ENCODE data around the gene PPP1R1B. TPM values are rescaled to one million over a fixed set of nuclear protein-coding genes. Genes with fewer than 3 reads are reported as not detected.
"Not testable (repeated sequence)": the region's sequence is repeated elsewhere in the genome, so short reads cannot be mapped to it uniquely, and the experiment has no call there.

The PPP1R1B gene
- 10 to 100 TPM; 13.6 to 18.1 (median 14.1) TPM for polyA plus RNA-seq (ENCODE audit: insufficient read length in 3 of 3)

DNA sequence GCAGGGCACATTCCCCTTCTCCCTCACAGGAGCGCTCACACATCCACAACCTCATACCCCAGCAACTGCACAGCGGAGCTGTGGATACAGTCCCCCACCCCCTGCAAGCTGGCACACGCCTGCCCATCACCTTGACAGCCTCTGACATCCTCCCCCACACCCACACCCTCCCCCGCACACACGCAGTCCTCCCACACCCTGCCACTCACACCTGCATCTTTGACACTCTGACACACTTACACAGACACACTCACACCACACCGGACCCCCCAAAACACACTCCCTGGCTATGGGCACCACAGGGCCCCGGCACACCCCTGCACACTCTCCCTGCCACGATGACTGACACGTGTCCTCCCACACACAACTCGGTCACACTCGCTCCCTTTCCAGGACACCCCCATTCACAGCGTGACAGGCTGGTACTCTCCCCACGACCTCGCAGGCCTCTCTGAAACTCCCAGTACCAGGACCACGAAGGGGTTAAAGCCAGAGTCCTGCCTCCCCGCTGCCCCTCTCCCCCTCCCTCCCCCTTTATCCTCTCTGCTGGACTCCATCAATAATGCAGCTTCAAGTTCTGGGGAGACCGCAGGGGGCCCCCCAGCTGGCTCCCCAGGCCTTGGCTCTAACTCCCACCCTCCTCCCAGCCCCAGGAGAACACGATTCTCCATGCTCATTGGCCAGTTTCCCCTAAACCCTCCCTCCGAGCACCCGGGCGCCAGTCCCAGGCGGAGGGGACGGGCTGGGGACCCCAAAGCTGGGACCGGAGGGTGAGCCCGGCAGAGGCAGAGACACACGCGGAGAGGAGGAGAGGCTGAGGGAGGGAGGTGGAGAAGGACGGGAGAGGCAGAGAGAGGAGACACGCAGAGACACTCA lies at the start of gene PPP1R1B:
PPP1R1B (plus strand) TSS at position 782 of the 876 bp plus-strand sequence. CDS start 441 bp downstream, outside the sequence.
- no peak for DNase-seq (ENCODE audit: low read depth in 3 of 3, low spot score in 2 of 3)

DNA sequence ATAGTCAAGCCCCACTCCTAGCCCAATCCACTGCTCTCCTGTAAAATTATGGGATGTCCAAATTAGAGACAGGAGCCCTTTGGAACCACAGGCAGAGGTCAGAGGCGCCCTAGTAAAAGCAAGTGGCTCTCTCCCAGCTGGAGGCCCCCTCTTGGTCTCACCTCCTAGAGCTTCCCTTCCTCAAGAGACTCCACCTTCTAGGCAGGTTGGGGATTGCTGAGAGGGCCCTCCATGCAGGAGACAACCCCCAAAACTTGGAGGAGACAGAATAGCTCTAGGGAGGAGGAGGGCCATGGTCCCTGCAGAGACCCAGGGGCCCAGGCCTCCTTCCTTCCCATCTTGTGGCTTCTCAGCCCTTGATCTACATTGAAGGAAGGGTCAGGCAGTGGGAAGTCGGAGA lies 48.5 kb upstream of the PPP1R1B start:
- DNase-seq (ENCODE audit: low read depth in 3 of 3, low spot score in 2 of 3): no peak

DNA sequence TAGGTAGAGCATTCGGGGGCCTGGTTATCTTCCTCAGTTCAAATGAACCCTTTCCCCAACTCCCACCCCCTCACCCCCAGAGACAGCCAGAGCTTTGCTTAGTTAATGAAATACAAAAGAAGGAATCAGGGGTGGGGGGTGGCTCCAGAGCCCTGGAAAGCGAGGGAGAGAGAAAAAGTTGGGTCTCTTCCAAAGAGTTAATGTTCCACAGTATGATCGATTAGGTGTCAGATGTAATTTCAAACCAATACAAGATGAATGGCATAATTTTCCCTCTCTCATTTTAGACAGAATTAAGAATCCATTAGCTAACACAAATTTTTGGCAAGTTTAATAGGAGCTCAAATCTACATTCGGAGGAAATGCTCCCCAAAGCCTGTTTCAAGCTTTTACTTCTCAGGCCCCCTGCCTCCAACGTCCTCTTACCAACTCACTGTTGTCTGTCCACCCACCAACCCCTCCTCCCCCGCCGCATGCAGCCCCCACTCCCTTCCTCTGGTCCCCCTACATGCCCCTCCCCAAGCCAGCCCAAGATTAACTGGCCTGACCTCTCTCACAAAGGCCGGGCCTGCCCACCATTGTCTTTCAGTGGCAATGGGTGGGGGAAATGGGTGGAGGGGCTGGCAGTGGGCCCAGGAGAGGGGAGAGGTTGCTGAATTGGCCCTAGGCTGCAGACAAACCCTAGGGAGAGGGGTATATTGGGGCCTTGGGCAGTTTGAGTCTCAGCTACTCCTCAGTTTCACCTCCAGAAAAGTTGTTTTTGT lies 47.3 kb upstream of the PPP1R1B start:
- no peak for DNase-seq (ENCODE audit: low read depth in 3 of 3, low spot score in 2 of 3)

DNA sequence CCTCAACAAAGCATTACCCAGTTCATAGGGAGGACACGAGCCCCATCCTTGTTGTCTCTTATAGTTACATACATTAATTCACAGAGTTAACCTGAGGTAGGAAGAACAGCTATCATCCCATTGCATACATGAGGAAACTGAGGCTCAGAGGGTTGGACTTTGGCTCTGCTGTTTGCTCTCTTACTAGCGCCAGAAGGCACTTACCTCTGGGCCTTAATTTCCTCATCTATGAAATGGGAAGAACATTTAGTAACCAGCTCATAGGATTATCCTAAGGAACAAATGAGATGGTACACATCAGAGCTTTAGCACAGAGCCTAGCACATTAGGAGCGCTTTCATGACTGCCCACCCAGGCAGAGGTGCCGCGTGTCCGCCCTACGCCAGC lies 46.7 kb upstream of the PPP1R1B start:
- no peak for DNase-seq (ENCODE audit: low read depth in 3 of 3, low spot score in 2 of 3)

DNA sequence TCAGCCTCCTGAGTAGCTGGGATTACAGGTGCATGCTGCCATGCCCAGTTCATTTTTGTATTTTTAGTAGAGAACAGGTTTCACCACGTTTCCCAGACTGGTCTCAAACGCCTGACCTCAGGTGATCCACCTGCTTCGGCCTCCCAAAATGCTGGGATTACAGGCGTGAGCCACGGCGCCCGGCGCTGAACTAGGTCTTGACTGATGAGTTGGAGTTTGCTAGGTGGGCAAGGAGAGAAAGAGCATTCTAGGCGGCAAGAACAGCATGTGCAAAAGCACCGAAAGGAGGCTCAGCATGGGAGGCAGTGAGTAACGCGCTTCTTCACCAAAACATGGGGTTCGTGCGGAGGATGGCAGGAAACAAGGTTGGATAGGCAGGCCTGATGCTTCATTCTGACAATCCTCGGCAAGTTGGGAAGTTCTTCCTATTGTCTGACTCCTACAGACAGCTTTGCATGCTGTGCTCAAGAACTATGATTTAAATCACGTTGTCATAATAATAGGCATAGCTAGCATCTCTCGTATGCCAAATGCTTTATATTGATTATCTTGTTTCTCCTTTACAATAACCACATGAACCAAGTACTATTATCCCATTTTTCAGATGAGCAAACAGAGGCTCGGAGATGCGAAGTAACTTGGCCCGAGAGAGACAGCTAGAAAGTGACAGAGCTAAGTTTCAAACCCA lies 45.5 kb upstream of the PPP1R1B start:
- DNase-seq (ENCODE audit: low read depth in 3 of 3, low spot score in 2 of 3): no peak

DNA sequence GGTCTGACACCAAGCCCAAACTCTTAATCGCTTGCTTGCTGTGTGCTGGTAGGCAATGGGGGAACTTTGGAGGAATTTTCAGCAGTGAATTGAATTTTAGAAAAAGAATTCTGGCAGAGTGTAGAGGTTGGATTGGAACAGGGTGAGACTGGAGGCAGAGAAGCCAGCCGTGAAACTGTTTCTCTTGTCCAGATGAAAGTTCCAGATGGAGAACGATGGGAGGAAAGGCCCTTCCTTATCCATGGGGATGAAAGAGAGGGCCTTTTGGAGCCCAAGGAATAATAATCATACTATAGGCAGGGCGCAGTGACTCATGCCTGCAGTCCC lies 45.0 kb upstream of the PPP1R1B start:
- no peak for DNase-seq (ENCODE audit: low read depth in 3 of 3, low spot score in 2 of 3)

DNA sequence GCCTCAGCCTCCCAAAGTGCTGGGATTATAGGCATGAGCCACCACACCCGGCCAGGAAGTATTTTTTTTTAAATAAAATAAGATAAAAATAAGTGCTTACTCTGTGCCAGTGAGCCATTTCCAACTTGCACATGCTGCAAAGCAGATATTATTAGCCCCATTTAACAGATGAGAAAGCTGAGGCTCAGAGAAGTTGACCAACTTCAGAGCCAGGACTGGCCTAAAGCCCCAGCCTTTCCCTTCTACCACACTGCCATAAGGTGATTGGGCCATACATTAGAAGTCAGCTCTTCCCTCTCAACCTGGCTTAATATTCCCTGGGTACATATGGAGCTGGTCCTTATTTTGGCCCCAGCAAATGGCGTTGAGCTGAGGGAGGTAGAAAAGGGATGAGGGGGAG lies 44.1 kb upstream of the PPP1R1B start:
- no peak for DNase-seq (ENCODE audit: low read depth in 3 of 3, low spot score in 2 of 3)

DNA sequence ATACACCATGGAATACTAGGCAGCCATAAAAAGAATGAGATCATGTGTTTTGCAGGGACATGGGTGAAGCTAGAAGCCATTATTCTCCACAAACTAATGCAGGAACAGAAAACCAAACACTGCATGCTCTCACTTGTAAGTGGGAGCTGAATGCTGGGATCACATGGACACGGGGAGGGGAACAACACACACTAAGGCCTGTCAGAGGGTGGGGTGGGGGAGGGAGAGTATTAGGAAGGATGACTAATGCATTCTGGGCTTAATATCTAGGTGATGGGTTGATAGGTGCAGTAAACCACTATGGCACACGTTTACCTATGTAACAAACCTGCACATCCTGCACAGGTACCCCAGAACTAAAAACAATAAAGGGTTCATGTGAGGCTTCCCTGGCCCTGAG lies 36.6 kb upstream of the PPP1R1B start:
- not testable (repeated sequence) for DNase-seq (ENCODE audit: low read depth in 3 of 3, low spot score in 2 of 3)

DNA sequence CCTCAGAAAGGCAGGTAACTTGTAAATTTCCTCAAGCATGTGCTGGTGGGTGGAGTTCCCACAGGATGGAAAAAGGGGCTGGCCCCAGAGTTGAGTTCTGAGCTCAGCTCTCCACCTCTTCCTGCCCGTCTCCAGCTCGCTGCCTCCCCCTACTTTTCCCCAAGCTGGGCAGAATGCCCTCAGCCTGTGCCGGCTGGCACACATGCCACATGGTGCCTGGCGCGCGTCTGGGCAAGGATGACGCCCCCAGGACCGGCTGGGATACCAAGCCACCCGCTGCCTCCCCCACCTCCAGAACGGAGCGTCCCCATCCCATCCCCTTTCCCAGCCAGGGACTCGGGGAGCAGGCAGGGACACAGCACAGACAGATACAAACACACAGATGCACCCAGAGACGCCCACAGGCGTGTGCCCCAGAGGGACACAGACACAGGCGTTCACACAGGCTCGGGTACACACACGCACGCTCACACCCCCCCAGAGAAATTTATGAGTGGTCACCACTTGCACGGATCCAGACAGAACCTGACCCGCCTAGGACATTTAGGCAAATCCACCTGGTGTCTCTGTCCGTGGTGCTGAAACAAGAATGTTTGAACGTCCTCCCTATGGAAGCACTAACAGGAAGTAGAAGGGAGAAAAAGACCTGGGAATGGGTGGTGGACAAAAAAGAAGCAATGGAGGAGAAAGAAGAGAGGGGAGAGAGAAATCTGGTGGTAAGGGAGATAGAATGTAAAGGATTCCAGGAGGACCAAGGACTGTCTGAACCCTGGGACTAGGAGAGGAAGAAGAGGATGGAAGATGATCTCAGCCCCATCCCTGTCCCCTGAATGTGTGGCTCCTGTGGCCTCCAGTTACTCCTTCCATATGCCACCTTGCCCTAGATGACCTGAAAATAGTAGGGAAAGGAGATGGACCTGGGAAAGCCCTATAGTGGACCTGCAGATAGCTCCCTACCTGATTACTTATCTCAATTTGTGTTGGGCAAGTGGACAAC lies 34.5 kb upstream of the PPP1R1B start:
- peak; percentile 69 to 84 (median 70) for DNase-seq (ENCODE audit: low read depth in 3 of 3, low spot score in 2 of 3)

DNA sequence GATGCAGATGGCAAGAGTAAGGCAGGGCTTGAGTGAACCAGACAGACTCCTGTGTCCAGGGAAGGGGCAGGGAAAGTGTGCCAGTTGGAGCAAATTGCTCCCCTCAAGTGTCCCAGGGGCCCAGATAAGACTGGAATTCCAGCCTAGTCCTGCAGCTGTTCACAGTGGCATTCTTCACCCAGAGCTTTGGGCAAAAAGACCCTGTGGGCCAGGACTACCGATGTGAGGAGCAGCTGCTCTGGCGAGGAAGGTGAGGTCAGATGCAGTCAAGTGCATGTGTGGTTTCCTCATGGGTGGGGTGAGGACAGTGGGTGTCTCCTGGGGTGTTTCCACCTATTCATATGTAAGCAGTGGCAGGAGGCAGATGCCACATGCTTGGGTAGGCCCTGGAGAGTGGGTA lies 33.4 kb upstream of the PPP1R1B start:
- no peak for DNase-seq (ENCODE audit: low read depth in 3 of 3, low spot score in 2 of 3)

DNA sequence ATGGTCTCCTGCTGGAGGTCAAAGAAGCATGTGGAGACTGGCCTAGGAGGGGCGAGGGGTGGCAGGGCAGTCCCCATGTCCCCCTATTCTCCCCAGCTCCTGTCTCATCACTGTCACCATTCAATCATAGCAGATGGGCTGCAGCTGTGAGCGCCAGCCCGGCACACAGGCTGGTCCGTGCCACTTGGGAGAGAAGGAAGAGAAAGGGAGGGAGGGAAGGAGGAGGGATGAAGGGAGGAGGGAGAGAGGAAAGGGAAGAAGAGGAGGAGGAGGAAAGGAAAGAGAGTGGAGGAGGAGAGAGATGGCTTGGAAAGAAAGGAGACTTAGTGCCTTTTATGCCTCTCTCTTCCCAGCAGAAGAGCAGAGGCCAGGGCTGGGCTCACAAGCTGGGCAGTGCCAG lies 31.5 kb upstream of the PPP1R1B start:
- no peak for DNase-seq (ENCODE audit: low read depth in 3 of 3, low spot score in 2 of 3)

DNA sequence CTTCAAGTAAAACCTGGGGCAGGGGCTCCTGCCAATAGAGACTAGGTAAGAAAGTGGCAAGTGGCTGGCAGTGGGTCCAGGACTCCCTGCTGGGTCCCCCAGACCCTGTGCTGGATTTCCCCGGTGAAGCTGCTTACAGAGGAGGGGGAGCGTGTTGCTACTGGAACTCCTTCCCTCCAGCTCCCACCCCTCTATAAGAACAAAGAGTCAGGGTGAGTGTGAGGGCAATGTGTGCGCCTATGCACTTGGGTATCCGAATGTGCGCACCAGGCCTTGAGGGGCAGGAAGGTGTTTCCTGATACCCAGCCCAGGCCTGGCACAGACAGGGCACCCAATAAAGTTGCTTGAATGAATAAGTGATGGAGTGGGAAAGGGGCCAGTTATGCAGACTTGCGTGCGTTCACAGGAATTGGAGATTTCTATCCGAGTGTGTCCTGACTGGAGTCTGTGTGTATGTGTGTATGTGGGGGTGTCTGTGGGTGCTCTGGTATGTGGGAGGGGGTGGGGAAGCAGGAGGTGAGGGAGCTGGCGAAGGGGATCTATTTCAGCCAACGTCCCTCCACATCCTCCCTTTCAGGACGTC lies 30.7 kb upstream of the PPP1R1B start:
- DNase-seq (ENCODE audit: low read depth in 3 of 3, low spot score in 2 of 3): no peak

DNA sequence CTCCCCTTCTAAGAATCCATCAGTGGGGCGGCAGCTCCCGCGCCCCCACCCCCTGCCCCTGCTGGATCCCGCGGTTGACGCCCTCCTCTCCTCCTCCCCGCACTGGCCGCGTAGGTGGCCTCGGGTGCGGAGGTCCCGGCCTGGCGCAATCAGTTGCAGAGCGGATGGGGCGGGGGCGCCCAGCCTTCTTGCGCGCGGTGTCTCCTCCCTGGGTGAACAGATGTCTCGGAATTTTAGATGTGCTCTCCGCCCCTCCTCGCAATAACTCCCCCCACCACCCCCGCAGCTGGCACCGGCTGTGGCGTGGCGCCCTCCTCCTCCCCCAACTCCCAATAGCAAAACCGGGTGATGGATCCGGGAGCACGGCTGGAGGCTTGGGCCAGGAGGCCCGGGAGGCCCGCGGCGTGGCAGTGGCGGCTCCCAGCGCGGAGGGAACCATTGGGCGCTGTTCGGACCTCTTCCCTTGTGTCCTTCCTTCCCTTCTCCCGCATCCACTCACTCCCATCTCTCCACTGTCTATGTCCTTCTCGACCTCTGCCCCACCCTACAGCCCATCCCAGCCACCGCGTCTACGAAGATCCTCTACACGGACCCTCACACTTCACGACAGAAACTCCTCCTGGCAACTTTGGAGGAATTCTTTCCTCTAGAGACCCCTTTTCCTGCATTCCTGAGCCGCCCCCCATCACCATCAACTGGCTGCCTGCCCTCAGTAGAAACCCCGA lies 30.0 kb upstream of the PPP1R1B start:
- DNase-seq (ENCODE audit: low read depth in 3 of 3, low spot score in 2 of 3): no peak

DNA sequence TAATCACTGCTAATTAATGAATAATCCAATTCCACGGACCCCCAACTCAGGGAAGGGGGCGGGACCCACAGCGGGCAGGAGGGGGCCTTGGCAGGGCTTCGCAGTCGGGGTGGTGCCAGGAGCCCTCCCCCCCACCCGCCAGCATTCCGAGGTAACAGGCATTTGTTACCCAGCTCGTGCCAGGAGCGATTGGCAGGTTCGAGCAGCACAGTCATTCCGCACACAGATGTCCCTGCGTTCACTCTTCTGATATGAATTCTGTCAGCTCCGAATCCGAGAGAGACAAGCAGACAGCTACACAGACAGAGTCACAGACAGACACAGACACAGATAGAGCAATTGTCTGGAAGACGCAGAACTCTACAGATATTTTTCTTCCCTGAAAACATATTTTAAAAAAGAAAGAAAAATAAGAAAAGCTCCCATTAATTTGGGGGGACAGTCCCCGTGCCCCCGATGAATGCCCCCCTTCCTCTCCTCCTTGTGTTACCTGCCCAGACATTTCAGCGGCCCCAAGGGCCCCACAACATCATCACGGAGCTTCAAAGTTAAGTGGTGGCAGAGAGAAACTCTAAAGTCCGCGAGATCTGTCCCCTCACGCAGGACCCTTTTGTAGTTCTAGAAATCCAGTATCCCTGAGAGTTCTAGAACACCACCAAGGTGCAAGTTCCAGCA lies 29.2 kb upstream of the PPP1R1B start:
- DNase-seq (ENCODE audit: low read depth in 3 of 3, low spot score in 2 of 3): no peak

DNA sequence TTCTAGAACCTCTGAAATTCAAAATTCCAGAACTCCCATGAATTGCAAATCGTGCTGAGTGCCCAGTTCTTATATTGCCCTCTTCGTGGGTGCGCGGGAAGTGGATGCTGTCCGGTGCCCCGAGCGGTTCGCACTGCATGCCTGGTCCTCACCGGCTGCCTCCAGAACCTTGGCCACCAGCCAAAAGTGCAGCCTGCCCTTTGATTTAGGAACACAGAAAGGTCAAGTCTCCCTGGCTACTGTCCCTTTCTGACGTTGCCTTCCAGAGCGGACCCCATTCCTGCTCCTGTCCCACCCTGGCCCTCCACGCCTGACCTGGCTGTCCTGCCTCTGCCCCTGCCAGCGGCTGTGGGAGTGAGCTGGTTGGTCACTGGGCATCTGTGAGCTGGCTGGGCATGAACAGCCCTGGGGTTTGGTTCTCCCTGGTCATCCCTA lies 28.7 kb upstream of the PPP1R1B start:
- DNase-seq (ENCODE audit: low read depth in 3 of 3, low spot score in 2 of 3): no peak

DNA sequence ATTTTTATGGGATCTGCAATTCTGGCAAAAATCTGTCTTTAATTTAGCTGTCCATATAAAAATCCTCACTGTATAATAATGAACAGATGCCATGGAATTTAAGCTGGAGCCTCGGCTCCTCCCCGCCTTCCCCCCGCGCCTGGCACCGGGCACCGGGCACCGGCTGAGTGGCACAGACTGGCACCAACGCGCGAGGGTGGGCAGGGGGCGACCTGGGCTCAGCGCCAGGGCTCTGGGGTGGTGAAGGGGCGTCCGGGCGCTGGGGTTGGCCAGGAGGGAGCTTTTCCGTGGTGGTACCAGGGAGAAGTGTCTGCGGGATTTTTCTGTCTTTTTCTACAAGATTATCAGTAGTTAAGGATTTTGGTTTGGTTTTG lies 28.1 kb upstream of the PPP1R1B start:
- no peak for DNase-seq (ENCODE audit: low read depth in 3 of 3, low spot score in 2 of 3)

DNA sequence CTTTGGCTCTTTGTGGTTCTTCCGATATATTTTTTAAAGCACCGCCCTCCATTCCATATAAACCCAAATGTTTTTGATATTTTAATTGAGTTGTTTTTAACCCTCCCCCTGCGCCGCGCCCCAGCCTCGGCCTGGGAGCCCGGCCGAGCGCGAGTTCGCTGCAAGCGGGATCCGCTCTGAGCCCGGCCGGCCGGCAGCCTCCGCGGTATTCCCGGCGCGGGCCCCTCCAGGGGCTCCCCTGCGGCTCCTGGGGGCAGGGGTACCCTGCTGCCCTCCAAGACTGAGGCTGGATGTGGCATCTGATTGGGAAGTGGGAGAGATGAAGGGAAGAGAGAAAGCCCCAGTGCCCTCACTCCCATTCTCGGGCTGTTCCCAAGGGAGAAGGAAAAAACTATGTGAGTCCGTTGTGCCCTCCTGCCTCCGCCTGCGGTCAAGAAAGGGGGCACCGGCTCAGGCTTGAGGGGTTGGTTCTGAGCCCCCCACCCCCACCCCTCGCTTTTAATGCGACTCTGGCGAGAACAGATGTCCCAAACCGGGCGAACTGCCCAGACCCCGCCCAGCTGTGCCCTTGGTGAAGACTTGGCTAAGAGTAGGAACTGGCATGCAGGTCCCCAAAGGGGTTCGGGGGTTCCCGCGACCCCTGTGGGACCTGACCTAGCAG lies 27.6 kb upstream of the PPP1R1B start:
- DNase-seq (ENCODE audit: low read depth in 3 of 3, low spot score in 2 of 3): no peak

DNA sequence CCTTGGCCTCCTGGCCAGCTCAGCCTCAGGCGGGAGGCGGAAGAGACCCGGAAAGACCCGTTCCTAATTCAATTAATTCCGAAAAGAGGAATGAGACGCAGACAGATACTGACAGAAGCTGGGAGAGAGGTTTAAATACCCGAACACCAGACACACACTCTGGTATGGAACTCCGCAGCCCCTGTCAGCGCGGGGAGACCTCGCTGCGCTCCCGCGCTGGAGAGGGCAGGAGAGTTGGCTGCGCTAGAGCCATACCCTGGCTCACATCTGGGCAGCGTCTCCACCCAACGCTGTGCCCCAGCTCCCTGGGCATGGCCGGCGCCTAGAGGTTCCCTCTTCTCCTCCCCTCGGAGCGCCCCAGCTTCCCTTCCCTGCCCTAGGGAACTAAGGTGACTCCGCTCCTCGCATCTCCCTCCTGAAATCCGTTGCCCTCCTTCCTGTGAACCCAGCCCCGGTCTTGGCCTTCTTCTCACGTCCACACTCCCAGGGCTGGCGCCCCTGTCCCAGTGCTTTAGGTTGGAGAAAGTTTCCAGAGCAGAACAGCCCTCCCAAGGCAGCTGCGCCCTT lies 27.0 kb upstream of the PPP1R1B start:
- DNase-seq (ENCODE audit: low read depth in 3 of 3, low spot score in 2 of 3): no peak

Measured in right renal cortex interstitium (tissue), 3 donors.